Measurements from ENCODE around the gene RNASE13.

The RNASE13 gene, protein sequence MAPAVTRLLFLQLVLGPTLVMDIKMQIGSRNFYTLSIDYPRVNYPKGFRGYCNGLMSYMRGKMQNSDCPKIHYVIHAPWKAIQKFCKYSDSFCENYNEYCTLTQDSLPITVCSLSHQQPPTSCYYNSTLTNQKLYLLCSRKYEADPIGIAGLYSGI

DNA sequence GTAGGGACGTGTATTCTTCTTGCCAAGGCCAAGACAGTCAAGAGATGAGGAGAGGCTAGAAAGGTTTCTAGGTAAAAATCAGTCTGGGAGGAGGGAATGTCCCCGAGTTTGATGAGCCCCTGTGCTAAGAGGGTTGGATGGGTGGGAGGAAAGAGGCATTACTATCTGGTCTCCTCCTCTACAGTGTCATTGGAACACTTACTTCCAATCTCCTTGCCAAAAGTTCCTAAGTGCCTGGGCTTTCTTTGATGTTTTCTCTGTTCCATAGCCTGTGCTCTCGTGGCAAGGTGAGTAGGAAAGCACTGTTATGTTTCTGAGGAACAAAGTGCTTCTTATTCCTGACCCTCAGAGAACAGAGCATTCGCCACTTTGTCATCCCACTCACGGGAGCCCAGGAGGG is at the start of gene RNASE13:
TSS of gene RNASE13 (minus strand) at position 101 of the 400 bp plus-strand sequence. CDS start 519 bp downstream, outside the sequence.
- no peak within 1 kb of the TSS for H3K4me3 ChIP-seq (ENCODE audit: low read depth, low read length)
- TF ChIP-seq, protein P1, sequence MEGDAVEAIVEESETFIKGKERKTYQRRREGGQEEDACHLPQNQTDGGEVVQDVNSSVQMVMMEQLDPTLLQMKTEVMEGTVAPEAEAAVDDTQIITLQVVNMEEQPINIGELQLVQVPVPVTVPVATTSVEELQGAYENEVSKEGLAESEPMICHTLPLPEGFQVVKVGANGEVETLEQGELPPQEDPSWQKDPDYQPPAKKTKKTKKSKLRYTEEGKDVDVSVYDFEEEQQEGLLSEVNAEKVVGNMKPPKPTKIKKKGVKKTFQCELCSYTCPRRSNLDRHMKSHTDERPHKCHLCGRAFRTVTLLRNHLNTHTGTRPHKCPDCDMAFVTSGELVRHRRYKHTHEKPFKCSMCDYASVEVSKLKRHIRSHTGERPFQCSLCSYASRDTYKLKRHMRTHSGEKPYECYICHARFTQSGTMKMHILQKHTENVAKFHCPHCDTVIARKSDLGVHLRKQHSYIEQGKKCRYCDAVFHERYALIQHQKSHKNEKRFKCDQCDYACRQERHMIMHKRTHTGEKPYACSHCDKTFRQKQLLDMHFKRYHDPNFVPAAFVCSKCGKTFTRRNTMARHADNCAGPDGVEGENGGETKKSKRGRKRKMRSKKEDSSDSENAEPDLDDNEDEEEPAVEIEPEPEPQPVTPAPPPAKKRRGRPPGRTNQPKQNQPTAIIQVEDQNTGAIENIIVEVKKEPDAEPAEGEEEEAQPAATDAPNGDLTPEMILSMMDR (IDR thresholded peaks at IDR 0.05; ENCODE audit: low read depth, low read length) = no peak

DNA sequence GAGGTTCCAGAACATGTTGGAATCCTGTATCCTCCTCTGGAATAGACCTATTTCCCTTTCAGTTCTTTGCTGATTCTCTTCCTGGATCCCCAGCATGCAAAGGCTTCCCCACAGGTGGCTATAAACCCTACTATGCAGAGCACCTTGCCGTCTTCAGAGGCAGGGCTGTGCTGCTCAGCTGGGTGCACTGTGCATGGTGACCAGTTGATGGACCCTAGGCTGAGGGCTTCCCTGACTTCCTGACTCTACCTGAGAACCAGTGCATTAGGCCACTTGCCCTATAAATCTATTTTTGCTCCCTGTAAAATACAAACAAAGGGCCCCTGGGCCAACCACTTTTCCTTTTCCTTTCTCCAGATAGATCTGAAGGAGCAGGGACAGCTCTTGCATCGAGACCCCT is 49.8 kb upstream of the RNASE13 start:
- TF ChIP-seq, protein P1 (IDR thresholded peaks at IDR 0.05; ENCODE audit: low read depth, low read length) = no peak
- no peak overlapping the region for H3K4me3 ChIP-seq (ENCODE audit: low read depth, low read length)

DNA sequence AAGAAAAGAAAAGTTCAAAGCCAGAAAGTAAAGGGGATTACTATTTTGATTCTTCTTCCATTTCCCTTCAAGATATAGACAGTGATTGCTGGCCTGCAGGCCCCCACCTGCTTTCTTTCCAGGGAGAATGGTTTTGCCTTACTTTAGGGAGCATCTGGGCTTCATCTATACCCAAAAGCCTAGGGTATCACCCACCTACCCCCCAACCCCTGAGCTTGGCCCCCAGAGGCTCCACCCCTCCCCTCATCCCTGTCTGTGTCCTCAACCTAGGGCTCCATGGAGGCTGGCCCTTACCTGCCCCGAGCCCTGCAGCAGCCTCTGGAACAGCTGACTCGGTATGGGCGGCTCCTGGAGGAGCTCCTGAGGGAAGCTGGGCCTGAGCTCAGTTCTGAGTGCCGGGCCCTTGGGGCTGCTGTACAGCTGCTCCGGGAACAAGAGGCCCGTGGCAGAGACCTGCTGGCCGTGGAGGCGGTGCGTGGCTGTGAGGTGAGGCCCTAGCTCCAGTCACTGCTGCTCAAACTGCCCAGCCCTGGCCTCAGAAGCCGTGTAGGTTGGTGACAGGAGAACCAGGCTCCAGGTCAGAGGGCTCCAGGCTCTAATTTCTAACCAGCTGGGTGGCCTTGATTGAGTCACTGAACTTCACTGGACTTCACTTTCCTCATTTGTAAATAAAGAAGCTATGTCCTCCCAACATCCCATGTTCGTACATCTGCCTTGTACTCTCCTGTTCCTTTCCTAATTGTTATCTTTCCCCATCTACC is 49.1 kb upstream of the RNASE13 start:
- TF ChIP-seq, protein P1 (IDR thresholded peaks at IDR 0.05; ENCODE audit: low read depth, low read length) = no peak
- no peak overlapping the region for H3K4me3 ChIP-seq (ENCODE audit: low read depth, low read length)

DNA sequence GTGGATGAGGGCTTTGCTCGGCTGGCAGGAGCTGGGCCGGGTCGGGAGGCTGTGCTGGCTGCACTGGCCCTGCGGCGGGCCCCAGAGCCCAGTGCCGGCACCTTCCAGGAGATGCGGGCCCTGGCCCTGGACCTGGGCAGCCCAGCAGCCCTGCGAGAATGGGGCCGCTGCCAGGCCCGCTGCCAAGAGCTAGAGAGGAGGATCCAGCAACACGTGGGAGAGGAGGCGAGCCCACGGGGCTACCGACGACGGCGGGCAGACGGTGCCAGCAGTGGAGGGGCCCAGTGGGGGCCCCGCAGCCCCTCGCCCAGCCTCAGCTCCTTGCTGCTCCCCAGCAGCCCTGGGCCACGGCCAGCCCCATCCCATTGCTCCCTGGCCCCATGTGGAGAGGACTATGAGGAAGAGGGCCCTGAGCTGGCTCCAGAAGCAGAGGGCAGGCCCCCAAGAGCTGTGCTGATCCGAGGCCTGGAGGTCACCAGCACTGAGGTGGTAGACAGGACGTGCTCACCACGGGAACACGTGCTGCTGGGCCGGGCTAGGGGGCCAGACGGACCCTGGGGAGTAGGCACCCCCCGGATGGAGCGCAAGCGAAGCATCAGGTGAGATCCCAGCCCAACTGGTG is 47.0 kb upstream of the RNASE13 start:
- H3K4me3 ChIP-seq (ENCODE audit: low read depth, low read length) = no peak overlapping the region
- TF ChIP-seq, protein P1 (IDR thresholded peaks at IDR 0.05; ENCODE audit: low read depth, low read length) = no peak

DNA sequence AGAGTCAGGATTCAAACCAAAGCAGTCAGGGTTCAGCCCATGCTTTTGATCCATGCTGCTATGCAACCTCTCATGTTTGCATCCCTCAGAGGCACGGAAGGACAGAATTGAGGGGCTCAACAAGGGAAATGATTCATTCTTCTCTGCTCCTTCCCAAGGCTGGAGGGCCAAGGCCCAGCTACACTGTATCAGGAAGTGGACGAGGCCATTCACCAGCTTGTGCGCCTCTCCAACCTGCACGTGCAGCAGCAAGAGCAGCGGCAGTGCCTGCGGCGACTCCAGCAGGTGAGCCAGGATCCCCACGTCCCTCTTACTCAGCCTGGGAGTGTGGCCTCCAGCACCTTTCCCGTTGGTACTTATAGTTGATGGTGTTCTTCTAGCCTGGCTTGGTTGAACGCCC is 44.1 kb upstream of the RNASE13 start:
- no peak overlapping the region for H3K4me3 ChIP-seq (ENCODE audit: low read depth, low read length)
- TF ChIP-seq, protein P1 (IDR thresholded peaks at IDR 0.05; ENCODE audit: low read depth, low read length) = no peak

DNA sequence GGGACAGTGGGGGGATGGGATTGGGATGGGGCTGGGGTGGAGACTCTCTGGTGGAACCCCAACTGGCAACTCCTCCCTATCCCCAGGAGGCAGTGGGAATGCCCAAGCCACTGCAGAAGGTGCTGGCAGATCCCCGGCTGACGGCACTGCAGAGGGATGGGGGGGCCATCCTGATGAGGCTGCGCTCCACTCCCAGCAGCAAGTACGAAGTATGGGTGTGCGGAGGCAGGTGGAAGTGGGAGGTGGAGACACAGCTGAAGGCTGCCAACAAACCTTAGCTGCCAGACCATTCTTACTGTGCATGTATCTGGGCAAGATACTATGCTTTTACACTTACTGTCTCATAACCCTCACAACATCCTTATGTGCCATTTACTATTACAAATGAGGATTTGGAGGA is 43.7 kb upstream of the RNASE13 start:
- no peak overlapping the region for H3K4me3 ChIP-seq (ENCODE audit: low read depth, low read length)
- TF ChIP-seq, protein P1 (IDR thresholded peaks at IDR 0.05; ENCODE audit: low read depth, low read length) = no peak

DNA sequence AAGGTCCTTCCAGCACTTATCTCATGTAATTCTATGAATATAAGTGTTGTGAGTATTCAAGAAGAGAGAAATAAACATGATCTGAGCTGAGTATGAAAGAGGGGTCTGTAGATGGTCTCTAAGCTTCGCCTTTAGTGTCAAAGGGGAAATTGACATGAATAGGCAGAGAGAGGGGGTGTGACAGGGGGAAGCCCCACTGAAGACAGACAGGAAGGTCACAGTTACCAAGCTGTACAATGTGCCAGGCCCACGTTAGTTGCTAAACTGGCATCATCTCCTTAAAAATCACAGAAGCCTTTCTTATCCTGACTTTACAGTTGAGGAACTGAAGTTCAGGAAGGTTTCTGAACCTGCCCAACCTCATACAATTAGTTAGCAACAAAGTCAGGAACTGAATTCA is 43.1 kb upstream of the RNASE13 start:
- H3K4me3 ChIP-seq (ENCODE audit: low read depth, low read length) = no peak overlapping the region
- TF ChIP-seq, protein P1 (IDR thresholded peaks at IDR 0.05; ENCODE audit: low read depth, low read length) = no peak
